Suprapubic skin (tissue), 4 donors: ENCODE data around the gene DIAPH2.

Source experiments
- EP300 ChIP-seq: sonication (generic); formaldehyde crosslinking; IDR thresholded peaks from one replicate; pipeline ENCODE4 v1.6.1; 2017; ENCODE audit warnings: antibody characterized with exemption
- POLR2A ChIP-seq, 2 donors: fragments of 450-650 bp; IDR thresholded peaks; one replicate each; pipeline ENCODE4 v1.6.1; 2017; ENCODE audit warnings: antibody characterized with exemption in 2 of 2, mild to moderate bottlenecking in 2 of 2, moderate library complexity in 2 of 2
- POLR2AphosphoS5 ChIP-seq, 3 donors: sonication (generic); formaldehyde crosslinking; IDR thresholded peaks; one replicate each; pipeline ENCODE4 v1.6.1; 2017; ENCODE audit warnings: antibody characterized with exemption in 3 of 3
- TF ChIP-seq, protein P1 (sequence below), 2 donors: fragments of 200-600 bp in 1 of 2; fragments of 450-650 bp in 1 of 2; sonication (generic) in 1 of 2; IDR thresholded peaks; one replicate each; pipeline ENCODE4 v1.5.1; 2016 to 2019; ENCODE audit warnings: antibody characterized with exemption in 2 of 2, mild to moderate bottlenecking in 1 of 2, moderate library complexity in 1 of 2

GRCh38 chrX:96907516-96908272 is 223.1 kb downstream of the DIAPH2 start:
- TF ChIP-seq POLR2A (IDR thresholded peaks at IDR 0.05) (no peak), POLR2AphosphoS5 (IDR thresholded peaks at IDR 0.05) (no peak), EP300 (no peak)
- TF ChIP-seq, protein P1, sequence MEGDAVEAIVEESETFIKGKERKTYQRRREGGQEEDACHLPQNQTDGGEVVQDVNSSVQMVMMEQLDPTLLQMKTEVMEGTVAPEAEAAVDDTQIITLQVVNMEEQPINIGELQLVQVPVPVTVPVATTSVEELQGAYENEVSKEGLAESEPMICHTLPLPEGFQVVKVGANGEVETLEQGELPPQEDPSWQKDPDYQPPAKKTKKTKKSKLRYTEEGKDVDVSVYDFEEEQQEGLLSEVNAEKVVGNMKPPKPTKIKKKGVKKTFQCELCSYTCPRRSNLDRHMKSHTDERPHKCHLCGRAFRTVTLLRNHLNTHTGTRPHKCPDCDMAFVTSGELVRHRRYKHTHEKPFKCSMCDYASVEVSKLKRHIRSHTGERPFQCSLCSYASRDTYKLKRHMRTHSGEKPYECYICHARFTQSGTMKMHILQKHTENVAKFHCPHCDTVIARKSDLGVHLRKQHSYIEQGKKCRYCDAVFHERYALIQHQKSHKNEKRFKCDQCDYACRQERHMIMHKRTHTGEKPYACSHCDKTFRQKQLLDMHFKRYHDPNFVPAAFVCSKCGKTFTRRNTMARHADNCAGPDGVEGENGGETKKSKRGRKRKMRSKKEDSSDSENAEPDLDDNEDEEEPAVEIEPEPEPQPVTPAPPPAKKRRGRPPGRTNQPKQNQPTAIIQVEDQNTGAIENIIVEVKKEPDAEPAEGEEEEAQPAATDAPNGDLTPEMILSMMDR (IDR thresholded peaks at IDR 0.05) = no peak
